OCI-LY1 (cell line): ENCODE results near the gene CDKL4.
"Not testable (repeated sequence)": the region's sequence is repeated elsewhere in the genome, so short reads cannot be mapped to it uniquely, and the experiment has no call there.

Experiments
- H2AFZ ChIP-seq: fragments of 200-600 bp; sonication (generic), shearing (Covaris generic); 2 replicates; pipeline ENCODE4 v1.6.0; 2014; ENCODE audit warnings: antibody characterized with exemption, mild to moderate bottlenecking, low read length
- H3F3A ChIP-seq: fragments of 200-600 bp; sonication (generic), shearing (Covaris generic); 2 replicates; pipeline ENCODE4 v1.6.0; 2014; ENCODE audit warnings: mild to moderate bottlenecking, antibody characterized with exemption, low read length, moderate library complexity; ENCODE audit not compliant: insufficient read depth
- H3K27ac ChIP-seq: fragments of 200-600 bp; sonication (generic); 2 replicates; pipeline ENCODE4 v1.5.1; 2014; ENCODE audit warnings: low read length, mixed run types, mild to moderate bottlenecking, low read depth; ENCODE audit not compliant: poor library complexity, severe bottlenecking
- H3K27me3 ChIP-seq: fragments of 200-600 bp; sonication (generic); 2 replicates; pipeline ENCODE4 v1.6.0; 2014; ENCODE audit warnings: antibody characterized with exemption, mild to moderate bottlenecking, low read length, moderate library complexity; ENCODE audit not compliant: insufficient read depth
- H3K36me3 ChIP-seq: fragments of 200-600 bp; sonication (generic); 2 replicates; pipeline ENCODE4 v1.6.1; 2014; ENCODE audit warnings: mild to moderate bottlenecking, antibody characterized with exemption, low read length, moderate library complexity, mixed read lengths; ENCODE audit not compliant: insufficient read depth
- H3K4me1 ChIP-seq: fragments of 200-600 bp; sonication (generic); 2 replicates; pipeline ENCODE4 v1.5.1; 2014; ENCODE audit warnings: mild to moderate bottlenecking, low read length, moderate library complexity; ENCODE audit not compliant: insufficient read depth, severe bottlenecking
- H3K4me2 ChIP-seq: fragments of 200-600 bp; sonication (generic), shearing (Covaris generic); 2 replicates; pipeline ENCODE4 v1.6.1; 2014; ENCODE audit warnings: low read length
- H3K4me3 ChIP-seq: fragments of 200-600 bp; sonication (generic); 2 replicates; pipeline ENCODE4 v1.5.1; 2014; ENCODE audit warnings: low read length, low read depth, mild to moderate bottlenecking, mixed read lengths; ENCODE audit not compliant: poor library complexity, severe bottlenecking
- H3K79me2 ChIP-seq: fragments of 200-600 bp; shearing (Covaris generic); 2 replicates; pipeline ENCODE4 v1.6.1; 2016; ENCODE audit warnings: mixed run types, low read length, mixed read lengths; ENCODE audit not compliant: insufficient read depth
- H3K9ac ChIP-seq: fragments of 200-600 bp; sonication (generic), shearing (Covaris generic); 2 replicates; pipeline ENCODE4 v1.6.1; 2014; ENCODE audit warnings: mild to moderate bottlenecking, low read length, mixed read lengths
- H3K9me2 ChIP-seq: fragments of 200-600 bp; sonication (generic), shearing (Covaris generic); 2 replicates; pipeline ENCODE4 v1.6.1; 2014; ENCODE audit warnings: low read depth, mild to moderate bottlenecking, low read length, mixed read lengths
- H3K9me3 ChIP-seq: fragments of 200-600 bp; shearing (Covaris generic); 2 replicates; pipeline ENCODE4 v1.6.1; 2014; ENCODE audit warnings: low read length, mixed read lengths
- H4K20me1 ChIP-seq: fragments of 200-600 bp; sonication (generic), shearing (Covaris generic); 2 replicates; pipeline ENCODE4 v1.6.0; 2016; ENCODE audit warnings: mild to moderate bottlenecking, low read length; ENCODE audit not compliant: insufficient read depth
- EZH2 ChIP-seq: fragments of 200-600 bp; sonication (generic), shearing (Covaris generic); IDR thresholded peaks from 2 replicates; pipeline ENCODE4 v1.8.0; 2017; ENCODE audit warnings: borderline replicate concordance, mixed run types, mild to moderate bottlenecking, antibody characterized with exemption, low read length, moderate library complexity, mixed read lengths
- TF ChIP-seq, protein P1 (sequence below): fragments of 200-600 bp; sonication (generic), shearing (Covaris generic); IDR thresholded peaks from 2 replicates; pipeline ENCODE4 v1.5.1; 2017; ENCODE audit warnings: mild to moderate bottlenecking, antibody characterized with exemption, low read length, moderate library complexity, mixed read lengths

Gene CDKL4

DNA sequence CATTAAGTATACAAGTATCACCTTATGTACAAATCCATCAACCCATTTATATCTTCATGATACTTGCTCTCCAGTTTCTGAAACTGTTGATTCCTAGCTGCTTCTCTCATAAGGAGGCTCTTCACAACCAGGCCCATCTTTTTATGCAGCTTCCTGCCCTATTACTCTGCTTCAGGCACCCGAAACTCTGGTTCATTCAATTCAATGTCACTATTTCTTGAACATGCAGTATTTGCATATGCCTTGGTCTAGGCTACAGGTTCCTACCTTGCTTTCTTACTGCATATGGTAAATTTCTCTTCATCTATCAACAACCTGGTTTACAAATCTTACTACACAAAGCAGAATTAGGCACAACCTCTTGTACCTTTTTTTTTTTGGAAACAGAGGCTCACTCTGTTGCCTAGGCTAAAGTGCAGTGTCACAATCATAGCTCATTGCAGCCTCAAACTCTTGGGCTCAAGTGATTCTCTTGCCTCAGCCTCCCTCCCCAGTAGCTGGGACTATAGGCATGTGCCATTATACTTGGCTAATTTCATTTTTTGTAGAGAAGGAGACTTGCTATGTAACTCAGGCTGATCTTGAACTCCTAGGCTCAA lies 2.7 kb upstream of the CDKL4 start:
- Histone ChIP-seq H3K4me1 (peaks cover 40% of the 10 kb centered on the region), H3K27me3 (no peaks in the 10 kb centered on the region), H3F3A (no peaks in the 10 kb centered on the region), H3K79me2 (no peaks in the 10 kb centered on the region), H3K27ac (peak overlapping the region; percentile 81), H4K20me1 (no peaks in the 10 kb centered on the region), H3K9ac (no peak overlapping the region), H3K4me3 (peak overlapping the region; percentile 57), H3K9me3 (peaks cover 8% of the 10 kb centered on the region), H3K4me2 (peak overlapping the region; percentile 69; the same call in 1 of the 2 replicates), H3K36me3 (peaks cover 14% of the 10 kb centered on the region), H3K9me2 (no peaks in the 10 kb centered on the region), H2AFZ (no peak overlapping the region)
- TF ChIP-seq, protein P1, sequence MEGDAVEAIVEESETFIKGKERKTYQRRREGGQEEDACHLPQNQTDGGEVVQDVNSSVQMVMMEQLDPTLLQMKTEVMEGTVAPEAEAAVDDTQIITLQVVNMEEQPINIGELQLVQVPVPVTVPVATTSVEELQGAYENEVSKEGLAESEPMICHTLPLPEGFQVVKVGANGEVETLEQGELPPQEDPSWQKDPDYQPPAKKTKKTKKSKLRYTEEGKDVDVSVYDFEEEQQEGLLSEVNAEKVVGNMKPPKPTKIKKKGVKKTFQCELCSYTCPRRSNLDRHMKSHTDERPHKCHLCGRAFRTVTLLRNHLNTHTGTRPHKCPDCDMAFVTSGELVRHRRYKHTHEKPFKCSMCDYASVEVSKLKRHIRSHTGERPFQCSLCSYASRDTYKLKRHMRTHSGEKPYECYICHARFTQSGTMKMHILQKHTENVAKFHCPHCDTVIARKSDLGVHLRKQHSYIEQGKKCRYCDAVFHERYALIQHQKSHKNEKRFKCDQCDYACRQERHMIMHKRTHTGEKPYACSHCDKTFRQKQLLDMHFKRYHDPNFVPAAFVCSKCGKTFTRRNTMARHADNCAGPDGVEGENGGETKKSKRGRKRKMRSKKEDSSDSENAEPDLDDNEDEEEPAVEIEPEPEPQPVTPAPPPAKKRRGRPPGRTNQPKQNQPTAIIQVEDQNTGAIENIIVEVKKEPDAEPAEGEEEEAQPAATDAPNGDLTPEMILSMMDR, result no peak
- no peak for TF ChIP-seq EZH2

DNA sequence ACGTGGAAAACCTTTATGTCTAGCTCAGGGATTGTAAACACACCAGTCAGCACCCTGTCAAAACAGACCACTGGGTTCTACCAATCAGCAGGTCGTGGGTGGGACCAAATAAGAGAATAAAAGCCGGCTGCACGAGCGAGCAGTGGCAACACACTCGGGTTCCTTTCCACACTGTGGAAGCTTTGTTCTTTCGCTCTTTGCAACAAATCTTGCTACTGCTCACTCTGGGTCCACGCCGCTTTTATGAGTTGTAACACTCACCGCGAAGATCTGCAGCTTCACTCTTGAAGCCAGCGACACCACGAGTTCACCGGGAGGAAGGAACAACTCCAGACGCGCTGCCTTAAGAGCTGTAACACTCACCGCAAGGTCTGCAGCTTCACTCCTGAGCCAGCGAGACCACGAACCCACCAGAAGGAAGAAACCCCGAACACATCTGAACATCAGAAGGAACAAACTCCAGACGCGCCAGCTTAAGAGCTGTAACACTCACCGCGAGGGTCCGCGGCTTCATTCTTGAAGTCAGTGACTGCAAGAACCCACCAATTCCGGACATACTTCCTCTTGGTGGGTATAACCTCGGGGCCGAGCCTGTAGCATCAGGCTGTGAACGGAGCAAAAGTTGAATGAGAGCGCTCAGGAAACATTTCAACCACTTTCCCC lies 1.3 kb upstream of the CDKL4 start:
- Histone ChIP-seq H3K4me2 (peak overlapping the region; percentile 69), H3K9ac (peak overlapping the region; percentile 66), H3K27ac (peak overlapping the region; percentile 81), H3K4me1 (peaks cover 48% of the 10 kb centered on the region), H3K4me3 (peak overlapping the region; percentile 57)
- not testable (repeated sequence) for H3K27me3 ChIP-seq, H2AFZ ChIP-seq, H3K79me2 ChIP-seq, H4K20me1 ChIP-seq, H3F3A ChIP-seq, H3K9me2 ChIP-seq, H3K36me3 ChIP-seq, H3K9me3 ChIP-seq

DNA sequence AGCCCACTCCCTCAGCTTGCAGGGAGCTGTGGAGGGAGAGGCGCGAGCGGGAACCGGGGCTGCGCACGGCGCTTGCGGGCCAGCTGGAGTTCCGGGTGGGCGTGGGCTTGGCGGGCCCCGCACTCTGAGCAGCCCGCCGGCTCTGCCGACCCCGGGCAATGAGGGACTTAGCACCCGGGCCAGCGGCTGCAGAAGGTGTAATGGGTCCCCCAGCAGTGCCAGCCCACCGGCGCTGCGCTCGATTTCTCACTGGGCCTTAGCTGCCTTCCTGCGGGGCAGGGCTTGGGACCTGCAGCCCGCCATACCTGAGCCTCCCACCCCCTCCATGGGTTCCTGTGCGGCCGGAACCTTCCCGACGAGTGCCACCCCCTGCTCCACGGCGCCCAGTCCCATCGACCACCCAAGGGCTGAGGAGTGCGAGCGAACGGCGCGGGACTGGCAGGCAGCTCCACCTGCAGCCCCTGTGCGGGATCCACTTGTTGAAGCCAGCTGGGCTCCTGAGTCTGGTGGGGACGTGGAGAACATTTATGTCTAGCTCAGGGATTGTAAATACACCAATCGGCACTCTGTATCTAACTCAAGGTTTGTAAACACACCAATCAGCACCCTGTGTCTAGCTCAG lies 582 bp upstream of the CDKL4 start:
- H3K4me3 ChIP-seq, H3K79me2 ChIP-seq, H2AFZ ChIP-seq, H3F3A ChIP-seq, H3K9me3 ChIP-seq, H3K9ac ChIP-seq, H4K20me1 ChIP-seq, H3K9me2 ChIP-seq, H3K27me3 ChIP-seq, H3K36me3 ChIP-seq, H3K4me2 ChIP-seq: not testable (repeated sequence)
- Histone ChIP-seq H3K4me1 (peaks cover 48% of the 10 kb centered on the region), H3K27ac (peak overlapping the region; percentile 81)

DNA sequence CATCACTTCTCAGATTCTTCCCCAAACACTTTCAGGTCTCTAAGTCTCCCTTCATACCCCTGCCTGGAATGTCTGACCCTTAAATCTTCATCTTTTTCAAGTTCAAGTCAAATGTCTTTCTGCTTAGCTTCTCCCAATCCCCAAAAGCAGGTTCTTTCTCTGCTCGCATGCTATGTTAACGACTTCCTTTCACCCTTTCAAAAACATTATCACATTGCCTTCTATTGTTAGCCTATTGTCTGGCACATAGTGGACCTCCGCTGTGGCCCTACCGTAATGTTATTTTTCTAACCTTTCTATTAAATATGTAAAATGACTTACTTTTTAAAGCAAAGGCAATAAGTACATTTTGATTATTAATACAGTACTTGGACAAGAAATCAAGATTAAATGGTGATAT lies 2.2 kb downstream of the CDKL4 start:
- peak overlapping the region; percentile 76 for H3K27ac ChIP-seq

More for the DNA sequence above, 2.2 kb downstream of the CDKL4 start:
- TF ChIP-seq EZH2, result no peak
- TF ChIP-seq, protein P1, result no peak
- peak overlapping the region; percentile 72 for H3K4me2 ChIP-seq
- H4K20me1 ChIP-seq, result no peaks in the 10 kb centered on the region
- H2AFZ ChIP-seq, result no peak overlapping the region
- H3K4me3 ChIP-seq, result no peak overlapping the region
- no peaks in the 10 kb centered on the region for H3K79me2 ChIP-seq
- H3K27me3 ChIP-seq, result no peaks in the 10 kb centered on the region
- no peaks in the 10 kb centered on the region for H3F3A ChIP-seq
- peaks cover 46% of the 10 kb centered on the region for H3K4me1 ChIP-seq
- 0 out of 2 replicates have a peak, but pooled peaks cover 3% of the 10 kb centered on the region for H3K9me3 ChIP-seq
- no peaks in the 10 kb centered on the region for H3K9me2 ChIP-seq
- no peaks in the 10 kb centered on the region for H3K36me3 ChIP-seq
- H3K9ac ChIP-seq, result peak overlapping the region; percentile 24; the same call in 1 of the 2 replicates
